Measurements from ENCODE around the gene CLDN1. TPM values are rescaled to one million over a fixed set of nuclear protein-coding genes. Genes with fewer than 3 reads are reported as not detected.

CLDN1 gene
- total and polyA plus RNA-seq, 2 donors from 2014 or later = 6.2 to 86.0 TPM

GRCh38 chr3:190302212-190302867, 19.9 kb downstream of the CLDN1 start:
- no peaks in the 10 kb centered on the region for H3K36me3 ChIP-seq (ENCODE audit: control insufficient read depth in 2 of 3, insufficient read depth in 3 of 3, low read length in 3 of 3)
- FAIRE-seq (no peak), DNase-seq (no peak)
- H3K27me3 ChIP-seq (ENCODE audit: control insufficient read depth, insufficient read depth, low read length) = no peaks in the 10 kb centered on the region
- no peaks in the 10 kb centered on the region for H3K9me3 ChIP-seq (ENCODE audit: control insufficient read depth in 2 of 3, insufficient read depth in 1 of 3, low read length in 3 of 3)
- H3K27ac ChIP-seq (ENCODE audit: low read depth in 2 of 2, low read length in 2 of 2) = no peak overlapping the region
- intact Hi-C loops (cut with DNase I) = no loop called here
- no peak overlapping the region for H3K4me3 ChIP-seq (ENCODE audit: low read length in 3 of 3)
- no peak overlapping the region for H3K9ac ChIP-seq (ENCODE audit: low read length in 3 of 3)
- TF ChIP-seq, protein P1, sequence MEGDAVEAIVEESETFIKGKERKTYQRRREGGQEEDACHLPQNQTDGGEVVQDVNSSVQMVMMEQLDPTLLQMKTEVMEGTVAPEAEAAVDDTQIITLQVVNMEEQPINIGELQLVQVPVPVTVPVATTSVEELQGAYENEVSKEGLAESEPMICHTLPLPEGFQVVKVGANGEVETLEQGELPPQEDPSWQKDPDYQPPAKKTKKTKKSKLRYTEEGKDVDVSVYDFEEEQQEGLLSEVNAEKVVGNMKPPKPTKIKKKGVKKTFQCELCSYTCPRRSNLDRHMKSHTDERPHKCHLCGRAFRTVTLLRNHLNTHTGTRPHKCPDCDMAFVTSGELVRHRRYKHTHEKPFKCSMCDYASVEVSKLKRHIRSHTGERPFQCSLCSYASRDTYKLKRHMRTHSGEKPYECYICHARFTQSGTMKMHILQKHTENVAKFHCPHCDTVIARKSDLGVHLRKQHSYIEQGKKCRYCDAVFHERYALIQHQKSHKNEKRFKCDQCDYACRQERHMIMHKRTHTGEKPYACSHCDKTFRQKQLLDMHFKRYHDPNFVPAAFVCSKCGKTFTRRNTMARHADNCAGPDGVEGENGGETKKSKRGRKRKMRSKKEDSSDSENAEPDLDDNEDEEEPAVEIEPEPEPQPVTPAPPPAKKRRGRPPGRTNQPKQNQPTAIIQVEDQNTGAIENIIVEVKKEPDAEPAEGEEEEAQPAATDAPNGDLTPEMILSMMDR (IDR thresholded peaks at IDR 0.05; ENCODE audit: borderline replicate concordance, extremely low read depth, insufficient read depth) = no peak
- peaks cover 0 to 2% (median 0%) of the 10 kb centered on the region in 3 donors for H3K4me1 ChIP-seq (ENCODE audit: control insufficient read depth in 2 of 3, insufficient read depth in 2 of 3, low read depth in 1 of 3, low read length in 3 of 3)

DNA sequence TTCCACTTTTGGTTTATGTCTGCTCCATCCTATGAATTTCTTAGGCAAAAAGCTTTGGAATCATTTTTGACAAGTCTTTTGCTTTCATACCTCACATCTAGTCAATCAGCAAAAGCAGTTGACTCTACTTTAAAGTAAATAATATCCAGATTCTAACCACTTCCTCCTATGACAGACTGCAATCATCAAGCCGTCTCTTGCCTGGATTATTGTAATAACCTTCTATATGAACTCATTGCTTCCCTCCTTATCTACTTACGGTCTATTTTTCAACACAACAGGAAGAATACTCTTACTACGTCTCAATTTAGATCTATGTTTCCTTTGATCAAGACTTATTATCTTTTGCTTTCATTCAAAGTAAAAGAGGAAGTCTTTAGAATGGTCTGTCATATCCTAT, 20.7 kb downstream of the CLDN1 start:
- FAIRE-seq = no peak
- intact Hi-C loops (cut with DNase I) = no loop called here
- TF ChIP-seq, protein P1 (IDR thresholded peaks at IDR 0.05; ENCODE audit: borderline replicate concordance, extremely low read depth, insufficient read depth) = no peak
- no peak for DNase-seq
- no peak overlapping the region for H3K27ac ChIP-seq (ENCODE audit: low read depth in 2 of 2, low read length in 2 of 2)
- H3K27me3 ChIP-seq (ENCODE audit: control insufficient read depth, insufficient read depth, low read length) = no peaks in the 10 kb centered on the region
- no peak overlapping the region for H3K4me3 ChIP-seq (ENCODE audit: low read length in 3 of 3)
- no peaks in the 10 kb centered on the region for H3K9me3 ChIP-seq (ENCODE audit: control insufficient read depth in 2 of 3, insufficient read depth in 1 of 3, low read length in 3 of 3)
- no peak overlapping the region for H3K9ac ChIP-seq (ENCODE audit: low read length in 3 of 3)
- H3K36me3 ChIP-seq (ENCODE audit: control insufficient read depth in 2 of 3, insufficient read depth in 3 of 3, low read length in 3 of 3) = no peaks in the 10 kb centered on the region
- H3K4me1 ChIP-seq (ENCODE audit: control insufficient read depth in 2 of 3, insufficient read depth in 2 of 3, low read depth in 1 of 3, low read length in 3 of 3) = peaks cover 0 to 2% (median 0%) of the 10 kb centered on the region in 3 donors

GRCh38 chr3:190299969-190300368, 22.3 kb downstream of the CLDN1 start:
- H3K9ac ChIP-seq (ENCODE audit: low read length in 3 of 3) = no peak overlapping the region
- FAIRE-seq (no peak), DNase-seq (no peak)
- H3K36me3 ChIP-seq (ENCODE audit: control insufficient read depth in 2 of 3, insufficient read depth in 3 of 3, low read length in 3 of 3) = no peaks in the 10 kb centered on the region
- H3K27me3 ChIP-seq (ENCODE audit: control insufficient read depth, insufficient read depth, low read length) = no peaks in the 10 kb centered on the region
- H3K4me3 ChIP-seq (ENCODE audit: low read length in 3 of 3) = no peak overlapping the region
- H3K27ac ChIP-seq (ENCODE audit: low read depth in 2 of 2, low read length in 2 of 2) = no peak overlapping the region
- no peaks in the 10 kb centered on the region for H3K9me3 ChIP-seq (ENCODE audit: control insufficient read depth in 2 of 3, insufficient read depth in 1 of 3, low read length in 3 of 3)
- TF ChIP-seq, protein P1 (IDR thresholded peaks at IDR 0.05; ENCODE audit: borderline replicate concordance, extremely low read depth, insufficient read depth) = no peak
- H3K4me1 ChIP-seq (ENCODE audit: control insufficient read depth in 2 of 3, insufficient read depth in 2 of 3, low read depth in 1 of 3, low read length in 3 of 3) = no peaks in the 10 kb centered on the region
- intact Hi-C loops (cut with DNase I) = no loop called here

- intact Hi-C loops (cut with DNase I) = no loop called here
- H3K9me3 ChIP-seq (ENCODE audit: control insufficient read depth in 2 of 3, insufficient read depth in 1 of 3, low read length in 3 of 3) = peaks cover 0 to 3% (median 0%) of the 10 kb centered on the region in 3 donors
- H3K4me1 ChIP-seq (ENCODE audit: control insufficient read depth in 2 of 3, insufficient read depth in 2 of 3, low read depth in 1 of 3, low read length in 3 of 3) = no peaks in the 10 kb centered on the region
- H3K27ac ChIP-seq (ENCODE audit: low read depth in 2 of 2, low read length in 2 of 2) = no peak overlapping the region
- DNase-seq (no peak), FAIRE-seq (no peak)
- no peak overlapping the region for H3K9ac ChIP-seq (ENCODE audit: low read length in 3 of 3)
- H3K27me3 ChIP-seq (ENCODE audit: control insufficient read depth, insufficient read depth, low read length) = no peaks in the 10 kb centered on the region
- no peak overlapping the region for H3K4me3 ChIP-seq (ENCODE audit: low read length in 3 of 3)
- H3K36me3 ChIP-seq (ENCODE audit: control insufficient read depth in 2 of 3, insufficient read depth in 3 of 3, low read length in 3 of 3) = no peaks in the 10 kb centered on the region
- TF ChIP-seq, protein P1 (IDR thresholded peaks at IDR 0.05; ENCODE audit: borderline replicate concordance, extremely low read depth, insufficient read depth) = no peak
Observed at GRCh38 chr3:190294030-190294429, 28.2 kb downstream of the CLDN1 start.

Measured in kidney (tissue), 14 donors.